ENCODE data around the gene MROH2A. TPM values are rescaled to one million over a fixed set of nuclear protein-coding genes. Genes with fewer than 3 reads are reported as not detected.

MROH2A gene
- total and polyA plus RNA-seq, 8 donors: 1.1 to 4.0 (median 1.4) TPM; not detected in 5

- no peak for TF ChIP-seq POLR2A (IDR thresholded peaks at IDR 0.05)
- TF ChIP-seq POLR2AphosphoS5 (IDR thresholded peaks at IDR 0.05): no peak
- TF ChIP-seq CTCF (IDR thresholded peaks at IDR 0.05): no peak
- TF ChIP-seq EP300 (IDR thresholded peaks at IDR 0.05): no peak
- no peak overlapping the region for H3K4me3 ChIP-seq
- no peaks in the 10 kb centered on the region for H3K27me3 ChIP-seq
- no peaks in the 10 kb centered on the region for H3K36me3 ChIP-seq
- H3K4me1 ChIP-seq: no peaks in the 10 kb centered on the region
- no peak overlapping the region for H3K27ac ChIP-seq
- peak in 1 of 2 donors; percentile 19 for DNase-seq
- intact Hi-C loops (cut with DNase I; ENCODE audit: low total_unique reads): no loop called here
- WGBS, 5 donors: 82 to 88% (median 84%) methylated on average over 13 to 18 of the region's 18 CpGs
- H3K9me3 ChIP-seq: no peaks in the 10 kb centered on the region
Measured at GRCh38 chr2:233819884-233820773, 42.0 kb downstream of the MROH2A start.

GRCh38 chr2:233820774-233821105, 42.6 kb downstream of the MROH2A start:
- no peak for TF ChIP-seq POLR2AphosphoS5 (IDR thresholded peaks at IDR 0.05)
- no peak for TF ChIP-seq EP300 (IDR thresholded peaks at IDR 0.05)
- TF ChIP-seq POLR2A (IDR thresholded peaks at IDR 0.05): no peak
- no peak for TF ChIP-seq CTCF (IDR thresholded peaks at IDR 0.05)
- no peaks in the 10 kb centered on the region for H3K4me1 ChIP-seq
- no peaks in the 10 kb centered on the region for H3K36me3 ChIP-seq
- intact Hi-C loops (cut with DNase I; ENCODE audit: low total_unique reads): no loop called here
- H3K4me3 ChIP-seq: no peak overlapping the region
- WGBS, 5 donors: 75 to 93% (median 86%) methylated on average over 2 to 6 of the region's 6 CpGs
- peak in 1 of 2 donors; percentile 9 for DNase-seq
- H3K9me3 ChIP-seq: no peaks in the 10 kb centered on the region
- H3K27ac ChIP-seq: no peak overlapping the region
- no peaks in the 10 kb centered on the region for H3K27me3 ChIP-seq

GRCh38 chr2:233821196-233821595, 43.1 kb downstream of the MROH2A start:
- Histone ChIP-seq H3K36me3 (no peaks in the 10 kb centered on the region), H3K27me3 (no peaks in the 10 kb centered on the region), H3K4me1 (no peaks in the 10 kb centered on the region), H3K27ac (no peak overlapping the region), H3K9me3 (peaks cover 0 to 3% (median 0%) of the 10 kb centered on the region in 4 donors), H3K4me3 (no peak overlapping the region)
- no peak for TF ChIP-seq POLR2AphosphoS5 (IDR thresholded peaks at IDR 0.05)
- no peak for TF ChIP-seq POLR2A (IDR thresholded peaks at IDR 0.05)
- intact Hi-C loops (cut with DNase I; ENCODE audit: low total_unique reads): no loop called here
- 88 to 93% (median 90%) methylated on average over 3 of the region's 3 CpGs for WGBS, 5 donors
- DNase-seq: no peak

- H3K27ac ChIP-seq: no peak overlapping the region
- intact Hi-C loops (cut with DNase I; ENCODE audit: low total_unique reads): no loop called here
- H3K9me3 ChIP-seq: peaks cover 0 to 8% (median 0%) of the 10 kb centered on the region in 4 donors
- no peak overlapping the region for H3K4me3 ChIP-seq
- WGBS, 5 donors: 86 to 96% (median 94%) methylated on average over 8 of the region's 8 CpGs
- no peak for DNase-seq
- no peak for TF ChIP-seq POLR2AphosphoS5 (IDR thresholded peaks at IDR 0.05)
- TF ChIP-seq CTCF (IDR thresholded peaks at IDR 0.05): no peak
- TF ChIP-seq EP300 (IDR thresholded peaks at IDR 0.05): no peak
- TF ChIP-seq POLR2A (IDR thresholded peaks at IDR 0.05): no peak
- H3K4me1 ChIP-seq: no peaks in the 10 kb centered on the region
- no peaks in the 10 kb centered on the region for H3K36me3 ChIP-seq
- no peaks in the 10 kb centered on the region for H3K27me3 ChIP-seq
Measured at GRCh38 chr2:233821709-233822100, 43.6 kb downstream of the MROH2A start.

All from stomach (tissue), 9 donors.